Astrocyte of the cerebellum (primary cell): ENCODE data around the gene RASL11A.

Experiments used
- DNase-seq: peaks from one replicate; pipeline ENCODE4 v3.0.0-alpha.2; 2011; ENCODE audit warnings: low read depth
- H3K4me3 ChIP-seq: 2 replicates; pipeline ENCODE4 v1.5.1; 2011; ENCODE audit warnings: mild to moderate bottlenecking, low read depth, low read length, moderate library complexity
- CTCF ChIP-seq: IDR thresholded peaks from 2 replicates; pipeline ENCODE4 v1.5.1; 2012; ENCODE audit warnings: low read length, low read depth, moderate library complexity, mild to moderate bottlenecking; ENCODE audit errors: missing control alignments
- in situ Hi-C: cut with HindIII; loops from 2 replicates; pipeline ENCODE4 v1.10.0; 2017; ENCODE audit warnings: low sequenced_read_pairs

RASL11A gene

GRCh38 chr13:27264648-27265047 is 6.0 kb upstream of the RASL11A start:
- H3K4me3 ChIP-seq, result no peak overlapping the region
- TF ChIP-seq CTCF, result no peak
- in situ Hi-C loops, result no loop called here
- DNase-seq, result no peak

- in situ Hi-C loops, result no loop called here
- no peak overlapping the region for H3K4me3 ChIP-seq
- no peak for DNase-seq
- no peak for TF ChIP-seq CTCF
Measured at GRCh38 chr13:27266917-27267316, 3.7 kb upstream of the RASL11A start.

GRCh38 chr13:27267596-27267995 is 3.0 kb upstream of the RASL11A start:
- no peak for TF ChIP-seq CTCF
- DNase-seq, result no peak
- no peak overlapping the region for H3K4me3 ChIP-seq
- in situ Hi-C loops, result no loop called here

GRCh38 chr13:27269114-27269665 is 1.4 kb upstream of the RASL11A start:
- in situ Hi-C loops, result no loop called here
- H3K4me3 ChIP-seq, result no peak overlapping the region
- no peak for TF ChIP-seq CTCF
- DNase-seq, result no peak

- H3K4me3 ChIP-seq, result peak overlapping the region; percentile 69
- no peak for DNase-seq
- TF ChIP-seq CTCF, result no peak
- in situ Hi-C loops, result no loop called here
Measured at GRCh38 chr13:27271570-27272096, 1.0 kb downstream of the RASL11A start.

GRCh38 chr13:27273658-27274425 is 3.2 kb downstream of the RASL11A start:
- H3K4me3 ChIP-seq, result no peak overlapping the region
- no peak for DNase-seq
- in situ Hi-C loops, result no loop called here
- TF ChIP-seq CTCF, result no peak
